Naive thymus-derived CD4-positive, alpha-beta T cell (primary cell): ENCODE results near the gene OR56A4. TPM values are rescaled to one million over a fixed set of nuclear protein-coding genes. Genes with fewer than 3 reads are reported as not detected.

Experiments
- ATAC-seq: fragments of 150-1000 bp; cut with Tn5 transposase; 2 replicates; pipeline ENCODE4 v1.10.0; 2021; ENCODE audit warnings: mild to moderate bottlenecking, moderate library complexity
- CTCF ChIA-PET: fragments of 350-600 bp; sonication (Branson Sonifier 250); formaldehyde crosslinking; loops from one replicate; lab custom pipeline; 2021; ENCODE audit warnings: antibody characterized with exemption; lab: Charles Lee
- POLR2A ChIA-PET: fragments of 350-600 bp; sonication (Branson Sonifier 250); formaldehyde crosslinking; loops from one replicate; lab custom pipeline; 2021; ENCODE audit warnings: antibody characterized with exemption, inconsistent platforms; lab: Charles Lee
- DNase-seq, 9 donors: peaks; one replicate each; pipeline versions ENCODE4 v3.0.0 to v3.0.0-alpha.2; 2020 to 2022; ENCODE audit warnings: mixed read lengths in 1 of 9
- H3K27ac ChIP-seq: one replicate; pipeline ENCODE4 v1.7.0; 2013; ENCODE audit warnings: mild to moderate bottlenecking, low read depth, low read length, moderate library complexity
- H3K27me3 ChIP-seq, 2 donors: one replicate each; pipeline ENCODE4 v1.7.0; 2013; ENCODE audit warnings: low read length in 2 of 2, mild to moderate bottlenecking in 2 of 2, moderate library complexity in 2 of 2; ENCODE audit not compliant: control insufficient read depth in 2 of 2, insufficient read depth in 2 of 2
- H3K36me3 ChIP-seq, 3 experiments: 1 replicate in 2 of 3; 2 replicates in 1 of 3; pipeline ENCODE4 v1.7.0; 2013; ENCODE audit warnings: low read length in 3 of 3, mild to moderate bottlenecking in 3 of 3, moderate library complexity in 1 of 3; ENCODE audit not compliant: insufficient read depth in 3 of 3, control insufficient read depth in 2 of 3
- H3K4me1 ChIP-seq, 2 donors: one replicate each; pipeline ENCODE4 v1.7.0; 2013; ENCODE audit warnings: low read length in 2 of 2, mild to moderate bottlenecking in 2 of 2, moderate library complexity in 1 of 2; ENCODE audit not compliant: control insufficient read depth in 2 of 2, insufficient read depth in 2 of 2
- H3K4me3 ChIP-seq: 2 replicates; pipeline ENCODE4 v1.7.0; 2013; ENCODE audit warnings: mild to moderate bottlenecking, low read length
- H3K9me3 ChIP-seq, 3 experiments: 1 replicate in 2 of 3; 2 replicates in 1 of 3; pipeline ENCODE4 v1.7.0; 2013; ENCODE audit warnings: low read length in 3 of 3; ENCODE audit not compliant: control insufficient read depth in 2 of 3
- H3K27ac Mint-ChIP-seq, 9 donors: one replicate each; pipeline ENCODE4 v1.8.0; 2020 to 2022; ENCODE audit warnings: mixed read lengths in 9 of 9, mild to moderate bottlenecking in 8 of 9, moderate library complexity in 5 of 9, inconsistent platforms in 2 of 9
- H3K27me3 Mint-ChIP-seq, 5 donors: one replicate each; pipeline ENCODE4 v1.8.0; 2021 to 2022; ENCODE audit warnings: mixed read lengths in 5 of 5, mild to moderate bottlenecking in 1 of 5
- H3K36me3 Mint-ChIP-seq, 5 donors: one replicate each; pipeline ENCODE4 v1.8.0; 2020 to 2022; ENCODE audit warnings: mixed read lengths in 5 of 5, mild to moderate bottlenecking in 3 of 5, inconsistent platforms in 1 of 5
- H3K4me1 Mint-ChIP-seq, 7 donors: one replicate each; pipeline ENCODE4 v1.8.0; 2020 to 2022; ENCODE audit warnings: mixed read lengths in 7 of 7, mild to moderate bottlenecking in 3 of 7, inconsistent platforms in 1 of 7
- H3K4me3 Mint-ChIP-seq, 10 donors: one replicate each; pipeline ENCODE4 v1.8.0; 2020 to 2022; ENCODE audit warnings: mild to moderate bottlenecking in 10 of 10, mixed read lengths in 10 of 10, moderate library complexity in 6 of 10, inconsistent platforms in 2 of 10
- H3K9me3 Mint-ChIP-seq, 11 donors: one replicate each; pipeline ENCODE4 v1.8.0; 2020 to 2022; ENCODE audit warnings: mixed read lengths in 11 of 11, mild to moderate bottlenecking in 4 of 11, inconsistent platforms in 1 of 11, moderate library complexity in 1 of 11
- intact Hi-C, 2 donors: fragments of 100-400 bp; cut with micrococcal nuclease; formaldehyde crosslinking; loops; one replicate each; pipeline ENCODE4 v1.15.1; 2023
- polyA plus RNA-seq, 2 donors: library from polyadenylated mRNA; unstranded; fragments of 300-500 nt; fragmentation: Illumina TruSeq; gene quantifications; one replicate each; pipeline ENCODE4 v1.2.3, GENCODE V29; 2021
- total RNA-seq, 6 experiments: library from RNA in 5 of 6; stranded (reverse) in 5 of 6; gene quantifications; 1 replicate in 5 of 6; 2 replicates in 1 of 6; pipeline ENCODE4 v1.2.3 and lab custom pipeline; 2021 to 2026

OR56A4 gene, protein sequence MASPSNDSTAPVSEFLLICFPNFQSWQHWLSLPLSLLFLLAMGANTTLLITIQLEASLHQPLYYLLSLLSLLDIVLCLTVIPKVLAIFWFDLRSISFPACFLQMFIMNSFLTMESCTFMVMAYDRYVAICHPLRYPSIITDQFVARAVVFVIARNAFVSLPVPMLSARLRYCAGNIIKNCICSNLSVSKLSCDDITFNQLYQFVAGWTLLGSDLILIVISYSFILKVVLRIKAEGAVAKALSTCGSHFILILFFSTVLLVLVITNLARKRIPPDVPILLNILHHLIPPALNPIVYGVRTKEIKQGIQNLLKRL
- total RNA-seq = under 1 TPM in 2 of 5 experiments, not detected in 3; 0.07 to 0.08 TPM
- polyA plus RNA-seq = not detected
- not detected for total RNA-seq (lab: John Stamatoyannopoulos, UW)

DNA sequence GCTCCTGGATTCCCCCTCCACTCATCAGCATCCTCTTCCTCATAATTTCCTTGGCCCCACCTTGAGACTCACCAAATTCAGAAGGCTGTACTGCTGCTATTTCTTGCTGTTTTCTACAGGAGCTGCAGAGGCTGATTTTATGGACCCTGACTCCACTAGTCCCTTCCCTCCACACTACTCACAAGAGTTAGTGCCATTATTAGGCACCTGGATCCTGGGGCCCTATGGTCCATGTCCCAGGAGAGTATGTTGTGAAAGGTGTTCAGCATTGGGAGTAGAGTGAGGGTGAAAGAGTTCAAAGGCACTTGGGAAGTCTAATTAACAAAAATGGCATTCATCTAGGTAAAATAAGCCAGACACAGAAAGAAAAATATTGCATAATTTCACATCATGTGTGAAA lies at the start of gene OR56A4:
OR56A4 (minus strand) TSS at position 101 of the 400 bp plus-strand sequence. CDS start 3,954 bp downstream, outside the sequence.
- H3K36me3 ChIP-seq = no peaks in the 10 kb centered on the region
- ChIA-PET POLR2A (no interaction called here), CTCF (no interaction called here)

GRCh38 chr11:6055569-6055968 lies 48.8 kb upstream of the OR56A4 start:
- no peak overlapping the region for H3K4me3 ChIP-seq
- no peaks in the 10 kb centered on the region for H3K4me1 ChIP-seq
- H3K27me3 Mint-ChIP-seq = peaks cover 9 to 55% (median 28%) of the 10 kb centered on the region in 5 donors
- ATAC-seq (no peak), DNase-seq (no peak)
- ChIA-PET POLR2A (no interaction called here), CTCF (no interaction called here)
- no peaks in the 10 kb centered on the region for H3K9me3 Mint-ChIP-seq
- no peak overlapping the region for H3K27ac Mint-ChIP-seq
- H3K9me3 ChIP-seq = no peaks in the 10 kb centered on the region
- H3K36me3 Mint-ChIP-seq = no peaks in the 10 kb centered on the region
- no peak overlapping the region for H3K27ac ChIP-seq
- intact Hi-C loops = no loop called here
- peaks cover 0 to 2% (median 0%) of the 10 kb centered on the region in 7 donors for H3K4me1 Mint-ChIP-seq
- no peak overlapping the region for H3K4me3 Mint-ChIP-seq
- H3K36me3 ChIP-seq = no peaks in the 10 kb centered on the region
- no peaks in the 10 kb centered on the region for H3K27me3 ChIP-seq

More for the DNA sequence above, at the start of gene OR56A4:
- Histone ChIP-seq H3K9me3 (no peaks in the 10 kb centered on the region), H3K27ac (no peak within 1 kb of the TSS), H3K4me3 (no peak within 1 kb of the TSS), H3K4me1 (no peaks in the 10 kb centered on the region), H3K27me3 (peaks cover 0 to 5% of the 10 kb centered on the region in 2 donors)
- H3K4me3 Mint-ChIP-seq = no peak within 1 kb of the TSS
- peaks cover 0 to 1% (median 0%) of the 10 kb centered on the region in 7 donors for H3K4me1 Mint-ChIP-seq
- H3K36me3 Mint-ChIP-seq = no peaks in the 10 kb centered on the region
- H3K27me3 Mint-ChIP-seq = peaks cover 12 to 52% (median 23%) of the 10 kb centered on the region in 5 donors
- DNase-seq = no peak
- no peak for ATAC-seq
- no peak within 1 kb of the TSS for H3K27ac Mint-ChIP-seq
- intact Hi-C loops = no loop called here
- no peaks in the 10 kb centered on the region for H3K9me3 Mint-ChIP-seq

- POLR2A ChIA-PET = no interaction called here
- Mint-ChIP-seq H3K27me3 (peaks cover 10 to 53% (median 39%) of the 10 kb centered on the region in 5 donors), H3K4me3 (no peak overlapping the region), H3K36me3 (no peaks in the 10 kb centered on the region), H3K9me3 (no peaks in the 10 kb centered on the region), H3K4me1 (peaks cover 0 to 2% (median 0%) of the 10 kb centered on the region in 7 donors), H3K27ac (no peak overlapping the region)
- intact Hi-C loops = no loop called here
- H3K4me3 ChIP-seq = no peak overlapping the region
- no peaks in the 10 kb centered on the region for H3K27me3 ChIP-seq
- no peaks in the 10 kb centered on the region for H3K36me3 ChIP-seq
- H3K9me3 ChIP-seq = no peaks in the 10 kb centered on the region
- H3K27ac ChIP-seq = no peak overlapping the region
- CTCF ChIA-PET = no interaction called here
- ATAC-seq (no peak), DNase-seq (no peak)
- H3K4me1 ChIP-seq = no peaks in the 10 kb centered on the region
These were observed 45.6 kb upstream of the OR56A4 start for GRCh38 chr11:6052374-6052773.

GRCh38 chr11:6040874-6041273 lies 34.1 kb upstream of the OR56A4 start:
- Histone ChIP-seq H3K9me3 (no peaks in the 10 kb centered on the region), H3K36me3 (no peaks in the 10 kb centered on the region), H3K4me3 (no peak overlapping the region), H3K27ac (no peak overlapping the region), H3K27me3 (no peaks in the 10 kb centered on the region), H3K4me1 (no peaks in the 10 kb centered on the region)
- H3K36me3 Mint-ChIP-seq = peaks cover 0 to 4% (median 0%) of the 10 kb centered on the region in 5 donors
- H3K27ac Mint-ChIP-seq = no peak overlapping the region
- H3K4me1 Mint-ChIP-seq = no peaks in the 10 kb centered on the region
- intact Hi-C loops = no loop called here
- no peak overlapping the region for H3K4me3 Mint-ChIP-seq
- ChIA-PET POLR2A (no interaction called here), CTCF (no interaction called here)
- peaks cover 5 to 28% (median 19%) of the 10 kb centered on the region in 5 donors for H3K27me3 Mint-ChIP-seq
- peaks cover 0 to 1% (median 0%) of the 10 kb centered on the region in 11 donors for H3K9me3 Mint-ChIP-seq
- DNase-seq = no peak
- no peak for ATAC-seq

DNA sequence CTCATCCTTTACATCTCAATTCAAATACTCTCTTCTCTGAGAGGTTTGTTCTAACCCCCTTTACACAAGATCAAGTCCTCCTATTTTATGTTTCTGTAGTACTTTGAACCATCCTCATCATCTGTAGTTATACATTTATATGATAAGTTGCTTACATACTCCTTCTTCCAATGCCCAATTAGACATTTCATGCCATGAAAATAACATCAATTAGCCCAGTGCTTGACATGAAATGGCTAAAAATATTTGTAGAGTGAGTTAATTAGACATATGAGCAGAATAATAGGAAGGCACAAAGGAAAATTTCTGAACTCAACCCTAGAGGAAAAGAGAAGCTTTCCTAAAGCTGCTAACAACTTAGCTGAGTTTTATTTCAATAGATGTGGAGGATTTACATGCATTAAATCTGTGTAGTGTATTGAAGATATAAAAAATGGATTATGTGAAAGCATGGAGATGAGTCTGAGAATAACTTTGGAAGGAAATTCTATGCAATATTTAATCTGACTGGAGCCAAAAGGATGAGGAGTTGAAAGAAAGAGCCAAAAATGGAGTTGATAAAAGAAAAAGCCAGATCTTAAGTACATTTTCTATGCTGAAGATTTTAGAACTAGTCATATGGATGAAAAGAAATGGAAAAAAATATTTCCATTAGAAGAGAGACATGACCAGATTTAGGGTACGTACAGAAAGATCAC lies 24.1 kb upstream of the OR56A4 start, which contains the start of gene OR56A1:
OR56A1 (minus strand) TSS at position 51 of the 698 bp plus-strand sequence. CDS start 3,066 bp downstream, outside the sequence.
- no peaks in the 10 kb centered on the region for H3K4me1 Mint-ChIP-seq
- POLR2A ChIA-PET = no interaction called here

GRCh38 chr11:6027501-6027900 lies 20.8 kb upstream of the OR56A4 start:
- peaks cover 0 to 3% (median 0%) of the 10 kb centered on the region in 11 donors for H3K9me3 Mint-ChIP-seq
- no peaks in the 10 kb centered on the region for H3K27me3 ChIP-seq
- no peaks in the 10 kb centered on the region for H3K9me3 ChIP-seq
- no peaks in the 10 kb centered on the region for H3K36me3 Mint-ChIP-seq
- H3K4me1 ChIP-seq = no peaks in the 10 kb centered on the region
- ATAC-seq (no peak), DNase-seq (no peak)
- H3K4me3 ChIP-seq = no peak overlapping the region
- ChIA-PET POLR2A (no interaction called here), CTCF (no interaction called here)
- intact Hi-C loops = no loop called here
- H3K4me1 Mint-ChIP-seq = no peaks in the 10 kb centered on the region
- H3K27ac ChIP-seq = no peak overlapping the region
- no peaks in the 10 kb centered on the region for H3K36me3 ChIP-seq
- H3K27ac Mint-ChIP-seq = no peak overlapping the region
- H3K27me3 Mint-ChIP-seq = peaks cover 21 to 41% (median 30%) of the 10 kb centered on the region in 5 donors
- no peak overlapping the region for H3K4me3 Mint-ChIP-seq

More for the DNA sequence above, 24.1 kb upstream of the OR56A4 start, which contains the start of gene OR56A1:
- H3K27ac ChIP-seq = no peak within 1 kb of the TSS
- H3K36me3 ChIP-seq = no peaks in the 10 kb centered on the region
- H3K27me3 Mint-ChIP-seq = peaks cover 10 to 19% (median 15%) of the 10 kb centered on the region in 5 donors
- no peaks in the 10 kb centered on the region for H3K4me1 ChIP-seq
- H3K27me3 ChIP-seq = no peaks in the 10 kb centered on the region
- H3K36me3 Mint-ChIP-seq = no peaks in the 10 kb centered on the region
- ATAC-seq (no peak), DNase-seq (no peak)
- CTCF ChIA-PET = no interaction called here
- intact Hi-C loops = no loop called here
- peaks cover 0 to 3% (median 0%) of the 10 kb centered on the region in 11 donors for H3K9me3 Mint-ChIP-seq
- no peaks in the 10 kb centered on the region for H3K9me3 ChIP-seq
- no peak within 1 kb of the TSS for H3K27ac Mint-ChIP-seq
- H3K4me3 ChIP-seq = no peak within 1 kb of the TSS
- H3K4me3 Mint-ChIP-seq = no peak within 1 kb of the TSS
